WTC11 (cell line): ENCODE measurements around the gene DAPK1.
A peak's percentile ranks its signal among the peaks of the same experiment; 100 is the strongest.

ENCODE experiments used
- ATF6 ChIP-seq: sonication (generic); formaldehyde crosslinking; IDR thresholded peaks from 2 replicates; pipeline ENCODE4 v1.8.1; 2023; ENCODE audit warnings: mild to moderate bottlenecking, missing genetic modification reagents
- CTCF ChIP-seq: fragments of 200-600 bp; IDR thresholded peaks from 2 replicates; pipeline ENCODE4 v1.8.0; 2022; ENCODE audit warnings: antibody characterized with exemption
- ETV6 ChIP-seq: sonication (generic); formaldehyde crosslinking; IDR thresholded peaks from 2 replicates; pipeline ENCODE4 v1.8.1; 2022; ENCODE audit warnings: mild to moderate bottlenecking, missing genetic modification reagents
- FOXJ3 ChIP-seq: sonication (generic); formaldehyde crosslinking; IDR thresholded peaks from 2 replicates; pipeline ENCODE4 v1.9.0; 2021; ENCODE audit warnings: missing genetic modification reagents, mild to moderate bottlenecking, borderline replicate concordance
- FOXP1 ChIP-seq: sonication (generic); formaldehyde crosslinking; IDR thresholded peaks from 2 replicates; pipeline ENCODE4 v1.8.0; 2022; ENCODE audit warnings: missing genetic modification reagents, mild to moderate bottlenecking, moderate library complexity, borderline replicate concordance
- HMGA2 ChIP-seq: fragments of 250-450 bp; sonication (Bioruptor Pico); IDR thresholded peaks from 2 replicates; pipeline ENCODE4 v1.4.0; 2021; ENCODE audit warnings: mild to moderate bottlenecking, moderate library complexity
- PREB ChIP-seq: sonication (generic); formaldehyde crosslinking; IDR thresholded peaks from 2 replicates; pipeline ENCODE4 v1.8.1; 2022; ENCODE audit warnings: mild to moderate bottlenecking, missing genetic modification reagents, moderate library complexity, borderline replicate concordance
- RORB ChIP-seq: fragments of 250-450 bp; sonication (Bioruptor Pico); IDR thresholded peaks from 2 replicates; pipeline ENCODE4 v1.9.0; 2021; ENCODE audit warnings: mild to moderate bottlenecking
- TF ChIP-seq, protein P1 (sequence below): sonication (generic); formaldehyde crosslinking; IDR thresholded peaks from 2 replicates; pipeline ENCODE4 v1.8.1; 2023; ENCODE audit warnings: mild to moderate bottlenecking, missing genetic modification reagents, moderate library complexity
- TF ChIP-seq, protein P2 (sequence below): sonication (generic); formaldehyde crosslinking; IDR thresholded peaks from 2 replicates; pipeline ENCODE4 v1.8.0; 2022; ENCODE audit warnings: missing genetic modification reagents
- TF ChIP-seq, protein P3 (sequence below): sonication (generic); formaldehyde crosslinking; conservative IDR thresholded peaks from 2 replicates; pipeline ENCODE4 v1.8.1; 2022; ENCODE audit warnings: mild to moderate bottlenecking, missing genetic modification reagents
- TF ChIP-seq, protein P4 (sequence below): sonication (generic); formaldehyde crosslinking; IDR thresholded peaks from 2 replicates; pipeline ENCODE4 v1.8.0; 2022; ENCODE audit warnings: mild to moderate bottlenecking, missing genetic modification reagents
- TF ChIP-seq, protein P5 (sequence below): sonication (generic); formaldehyde crosslinking; IDR thresholded peaks from 2 replicates; pipeline ENCODE4 v1.8.1; 2023; ENCODE audit warnings: mild to moderate bottlenecking, missing genetic modification reagents, borderline replicate concordance

- TF ChIP-seq ATF6 (no peak), CTCF (no peak), FOXJ3 (CRISPR knock-in tag) (no peak), HMGA2 (CRISPR knock-in tag) (no peak), RORB (CRISPR knock-in tag) (no peak), FOXP1 (CRISPR knock-in tag) (no peak), ETV6 (CRISPR knock-in tag) (no peak), PREB (CRISPR knock-in tag) (no peak)
- TF ChIP-seq, protein P1, sequence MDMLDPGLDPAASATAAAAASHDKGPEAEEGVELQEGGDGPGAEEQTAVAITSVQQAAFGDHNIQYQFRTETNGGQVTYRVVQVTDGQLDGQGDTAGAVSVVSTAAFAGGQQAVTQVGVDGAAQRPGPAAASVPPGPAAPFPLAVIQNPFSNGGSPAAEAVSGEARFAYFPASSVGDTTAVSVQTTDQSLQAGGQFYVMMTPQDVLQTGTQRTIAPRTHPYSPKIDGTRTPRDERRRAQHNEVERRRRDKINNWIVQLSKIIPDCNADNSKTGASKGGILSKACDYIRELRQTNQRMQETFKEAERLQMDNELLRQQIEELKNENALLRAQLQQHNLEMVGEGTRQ (CRISPR knock-in tag): peak; percentile 72
- TF ChIP-seq, protein P2, sequence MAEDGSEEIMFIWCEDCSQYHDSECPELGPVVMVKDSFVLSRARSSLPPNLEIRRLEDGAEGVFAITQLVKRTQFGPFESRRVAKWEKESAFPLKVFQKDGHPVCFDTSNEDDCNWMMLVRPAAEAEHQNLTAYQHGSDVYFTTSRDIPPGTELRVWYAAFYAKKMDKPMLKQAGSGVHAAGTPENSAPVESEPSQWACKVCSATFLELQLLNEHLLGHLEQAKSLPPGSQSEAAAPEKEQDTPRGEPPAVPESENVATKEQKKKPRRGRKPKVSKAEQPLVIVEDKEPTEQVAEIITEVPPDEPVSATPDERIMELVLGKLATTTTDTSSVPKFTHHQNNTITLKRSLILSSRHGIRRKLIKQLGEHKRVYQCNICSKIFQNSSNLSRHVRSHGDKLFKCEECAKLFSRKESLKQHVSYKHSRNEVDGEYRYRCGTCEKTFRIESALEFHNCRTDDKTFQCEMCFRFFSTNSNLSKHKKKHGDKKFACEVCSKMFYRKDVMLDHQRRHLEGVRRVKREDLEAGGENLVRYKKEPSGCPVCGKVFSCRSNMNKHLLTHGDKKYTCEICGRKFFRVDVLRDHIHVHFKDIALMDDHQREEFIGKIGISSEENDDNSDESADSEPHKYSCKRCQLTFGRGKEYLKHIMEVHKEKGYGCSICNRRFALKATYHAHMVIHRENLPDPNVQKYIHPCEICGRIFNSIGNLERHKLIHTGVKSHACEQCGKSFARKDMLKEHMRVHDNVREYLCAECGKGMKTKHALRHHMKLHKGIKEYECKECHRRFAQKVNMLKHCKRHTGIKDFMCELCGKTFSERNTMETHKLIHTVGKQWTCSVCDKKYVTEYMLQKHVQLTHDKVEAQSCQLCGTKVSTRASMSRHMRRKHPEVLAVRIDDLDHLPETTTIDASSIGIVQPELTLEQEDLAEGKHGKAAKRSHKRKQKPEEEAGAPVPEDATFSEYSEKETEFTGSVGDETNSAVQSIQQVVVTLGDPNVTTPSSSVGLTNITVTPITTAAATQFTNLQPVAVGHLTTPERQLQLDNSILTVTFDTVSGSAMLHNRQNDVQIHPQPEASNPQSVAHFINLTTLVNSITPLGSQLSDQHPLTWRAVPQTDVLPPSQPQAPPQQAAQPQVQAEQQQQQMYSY: no peak
- TF ChIP-seq, protein P3, sequence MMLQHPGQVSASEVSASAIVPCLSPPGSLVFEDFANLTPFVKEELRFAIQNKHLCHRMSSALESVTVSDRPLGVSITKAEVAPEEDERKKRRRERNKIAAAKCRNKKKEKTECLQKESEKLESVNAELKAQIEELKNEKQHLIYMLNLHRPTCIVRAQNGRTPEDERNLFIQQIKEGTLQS (CRISPR knock-in tag): no peak
- TF ChIP-seq, protein P4, sequence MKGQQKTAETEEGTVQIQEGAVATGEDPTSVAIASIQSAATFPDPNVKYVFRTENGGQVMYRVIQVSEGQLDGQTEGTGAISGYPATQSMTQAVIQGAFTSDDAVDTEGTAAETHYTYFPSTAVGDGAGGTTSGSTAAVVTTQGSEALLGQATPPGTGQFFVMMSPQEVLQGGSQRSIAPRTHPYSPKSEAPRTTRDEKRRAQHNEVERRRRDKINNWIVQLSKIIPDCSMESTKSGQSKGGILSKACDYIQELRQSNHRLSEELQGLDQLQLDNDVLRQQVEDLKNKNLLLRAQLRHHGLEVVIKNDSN (CRISPR knock-in tag): no peak; the same call in 1 of the 2 replicates
- TF ChIP-seq, protein P5, sequence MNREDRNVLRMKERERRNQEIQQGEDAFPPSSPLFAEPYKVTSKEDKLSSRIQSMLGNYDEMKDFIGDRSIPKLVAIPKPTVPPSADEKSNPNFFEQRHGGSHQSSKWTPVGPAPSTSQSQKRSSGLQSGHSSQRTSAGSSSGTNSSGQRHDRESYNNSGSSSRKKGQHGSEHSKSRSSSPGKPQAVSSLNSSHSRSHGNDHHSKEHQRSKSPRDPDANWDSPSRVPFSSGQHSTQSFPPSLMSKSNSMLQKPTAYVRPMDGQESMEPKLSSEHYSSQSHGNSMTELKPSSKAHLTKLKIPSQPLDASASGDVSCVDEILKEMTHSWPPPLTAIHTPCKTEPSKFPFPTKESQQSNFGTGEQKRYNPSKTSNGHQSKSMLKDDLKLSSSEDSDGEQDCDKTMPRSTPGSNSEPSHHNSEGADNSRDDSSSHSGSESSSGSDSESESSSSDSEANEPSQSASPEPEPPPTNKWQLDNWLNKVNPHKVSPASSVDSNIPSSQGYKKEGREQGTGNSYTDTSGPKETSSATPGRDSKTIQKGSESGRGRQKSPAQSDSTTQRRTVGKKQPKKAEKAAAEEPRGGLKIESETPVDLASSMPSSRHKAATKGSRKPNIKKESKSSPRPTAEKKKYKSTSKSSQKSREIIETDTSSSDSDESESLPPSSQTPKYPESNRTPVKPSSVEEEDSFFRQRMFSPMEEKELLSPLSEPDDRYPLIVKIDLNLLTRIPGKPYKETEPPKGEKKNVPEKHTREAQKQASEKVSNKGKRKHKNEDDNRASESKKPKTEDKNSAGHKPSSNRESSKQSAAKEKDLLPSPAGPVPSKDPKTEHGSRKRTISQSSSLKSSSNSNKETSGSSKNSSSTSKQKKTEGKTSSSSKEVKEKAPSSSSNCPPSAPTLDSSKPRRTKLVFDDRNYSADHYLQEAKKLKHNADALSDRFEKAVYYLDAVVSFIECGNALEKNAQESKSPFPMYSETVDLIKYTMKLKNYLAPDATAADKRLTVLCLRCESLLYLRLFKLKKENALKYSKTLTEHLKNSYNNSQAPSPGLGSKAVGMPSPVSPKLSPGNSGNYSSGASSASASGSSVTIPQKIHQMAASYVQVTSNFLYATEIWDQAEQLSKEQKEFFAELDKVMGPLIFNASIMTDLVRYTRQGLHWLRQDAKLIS: no peak
These were observed 106.3 kb downstream of the DAPK1 start for GRCh38 chr9:87603854-87604490.
